GM23338 (cell line): ENCODE results near the gene OCA2. TPM values are rescaled to one million over a fixed set of nuclear protein-coding genes. Genes with fewer than 3 reads are reported as not detected.

Experiments
- ATAC-seq: fragments of 200-7000 bp; cut with Tn5 transposase; 3 replicates; pipeline ENCODE4 v1.9.1; 2020
- DNase-seq: peaks from one replicate; pipeline ENCODE4 v3.0.0-alpha.2; 2015; ENCODE audit warnings: low spot score
- H2AFZ ChIP-seq: fragments of 200-600 bp; sonication (generic); 2 replicates; pipeline ENCODE4 v1.8.0; 2016; ENCODE audit warnings: antibody characterized with exemption, mild to moderate bottlenecking, moderate library complexity
- H3F3A ChIP-seq: fragments of 200-600 bp; sonication (generic); replicated peaks from 2 replicates; pipeline ENCODE4 v1.8.0; 2017; ENCODE audit warnings: antibody characterized with exemption, mixed run types, low read depth
- H3K27ac ChIP-seq: fragments of 200-600 bp; sonication (generic); 2 replicates; pipeline ENCODE4 v1.6.1; 2016; ENCODE audit warnings: low read depth
- H3K27me3 ChIP-seq: fragments of 200-600 bp; sonication (generic); 2 replicates; pipeline ENCODE4 v1.8.0; 2016; ENCODE audit warnings: mild to moderate bottlenecking, mixed run types, moderate library complexity; ENCODE audit not compliant: insufficient read depth
- H3K36me3 ChIP-seq: fragments of 200-600 bp; sonication (generic); 2 replicates; pipeline ENCODE4 v1.8.0; 2016; ENCODE audit warnings: mild to moderate bottlenecking; ENCODE audit not compliant: insufficient read depth
- H3K4me1 ChIP-seq: fragments of 200-600 bp; sonication (generic); 2 replicates; pipeline ENCODE4 v1.8.0; 2016; ENCODE audit warnings: mild to moderate bottlenecking, moderate library complexity; ENCODE audit not compliant: insufficient read depth
- H3K4me2 ChIP-seq: fragments of 200-600 bp; sonication (generic); 2 replicates; pipeline ENCODE4 v1.7.1; 2017; ENCODE audit warnings: mixed run types
- H3K4me3 ChIP-seq: fragments of 200-600 bp; sonication (generic); 2 replicates; pipeline ENCODE4 v1.6.1; 2016; ENCODE audit warnings: mixed run types
- H3K79me2 ChIP-seq: fragments of 200-600 bp; sonication (generic); replicated peaks from 2 replicates; pipeline ENCODE4 v1.8.0; 2017; ENCODE audit warnings: mild to moderate bottlenecking; ENCODE audit not compliant: insufficient read depth
- H3K9me2 ChIP-seq: fragments of 200-600 bp; sonication (generic); 2 replicates; pipeline ENCODE4 v1.8.0; 2017; ENCODE audit not compliant: insufficient read depth
- H4K20me1 ChIP-seq: fragments of 200-600 bp; sonication (generic); replicated peaks from 2 replicates; pipeline ENCODE4 v1.8.0; 2017; ENCODE audit warnings: mild to moderate bottlenecking; ENCODE audit not compliant: insufficient read depth
- H3K27ac Mint-ChIP-seq: 2 replicates; pipeline ENCODE4 v1.8.0; 2020; ENCODE audit warnings: inconsistent platforms, mild to moderate bottlenecking, moderate library complexity, mixed read lengths
- H3K27me3 Mint-ChIP-seq: 3 replicates; pipeline ENCODE4 v1.8.0; 2022; ENCODE audit warnings: low read depth, mild to moderate bottlenecking, moderate library complexity, mixed read lengths, inconsistent platforms; ENCODE audit not compliant: insufficient read depth, poor library complexity
- H3K36me3 Mint-ChIP-seq: 3 replicates; pipeline ENCODE4 v1.8.0; 2021; ENCODE audit warnings: low read depth, mild to moderate bottlenecking, inconsistent platforms, moderate library complexity, mixed read lengths
- H3K4me1 Mint-ChIP-seq: 3 replicates; pipeline ENCODE4 v1.8.0; 2020; ENCODE audit warnings: mild to moderate bottlenecking, inconsistent platforms, mixed read lengths
- H3K4me3 Mint-ChIP-seq: 3 replicates; pipeline ENCODE4 v1.8.0; 2021; ENCODE audit warnings: moderate library complexity, mild to moderate bottlenecking, inconsistent platforms, mixed read lengths
- H3K9me3 Mint-ChIP-seq: 3 replicates; pipeline ENCODE4 v1.8.0; 2020; ENCODE audit warnings: moderate library complexity, mild to moderate bottlenecking, inconsistent platforms, mixed read lengths
- CREB1 ChIP-seq: fragments of 250-450 bp; sonication (Bioruptor Pico); IDR thresholded peaks from 2 replicates; pipeline ENCODE4 v1.5.0; 2020; ENCODE audit warnings: low read depth, mild to moderate bottlenecking, moderate library complexity
- EZH2phosphoT487 ChIP-seq: fragments of 200-600 bp; sonication (generic); IDR thresholded peaks from one replicate; pipeline ENCODE4 v1.8.1; 2018; ENCODE audit warnings: antibody characterized with exemption; ENCODE audit not compliant: unreplicated experiment
- JUNB ChIP-seq: IDR thresholded peaks from one replicate; pipeline ENCODE4 v1.6.1; 2016; ENCODE audit warnings: antibody characterized with exemption; ENCODE audit not compliant: unreplicated experiment
- NANOG ChIP-seq: IDR thresholded peaks from 2 replicates; pipeline ENCODE4 v1.6.1; 2016; ENCODE audit warnings: antibody characterized with exemption, borderline replicate concordance
- ZNF114 ChIP-seq: fragments of 250-450 bp; sonication (Bioruptor Pico); IDR thresholded peaks from 2 replicates; pipeline ENCODE4 v1.5.0; 2020; ENCODE audit warnings: mild to moderate bottlenecking, moderate library complexity
- ZNF462 ChIP-seq: fragments of 250-450 bp; sonication (Bioruptor Pico); IDR thresholded peaks from 2 replicates; pipeline ENCODE4 v1.5.0; 2020; ENCODE audit warnings: mild to moderate bottlenecking, moderate library complexity
- polyA plus RNA-seq: library from polyadenylated mRNA; unstranded; fragments of >200 nt; fragmentation: Nextera tagmentation; extraction: Ambion mirVana; gene quantifications from 2 replicates; pipeline ENCODE4 v1.2.1, GENCODE V29; 2016
- total RNA-seq: library from RNA; depleted of rRNA; stranded (reverse); fragments of >200 nt; shearing (Covaris generic); gene quantifications from 2 replicates; pipeline ENCODE4 v1.2.3, GENCODE V29; 2014
- TF ChIP-seq, protein P1 (sequence below), 2 experiments: fragments of 200-600 bp in 1 of 2; sonication (generic) in 1 of 2; conservative IDR thresholded peaks; 2 replicates each; pipeline versions ENCODE4 v1.5.1 to v1.6.1; 2016 to 2017; ENCODE audit warnings: antibody characterized with exemption in 2 of 2, low read depth in 2 of 2, mild to moderate bottlenecking in 2 of 2, moderate library complexity in 1 of 2

The OCA2 gene
- total and polyA plus RNA-seq, 2 experiments from 2014 or later = 0.40 to 0.69 TPM

- TF ChIP-seq ZNF462 (CRISPR knock-in tag) (no peak), EZH2phosphoT487 (no peak), CREB1 (CRISPR knock-in tag) (no peak), JUNB (no peak)
- TF ChIP-seq, protein P1, sequence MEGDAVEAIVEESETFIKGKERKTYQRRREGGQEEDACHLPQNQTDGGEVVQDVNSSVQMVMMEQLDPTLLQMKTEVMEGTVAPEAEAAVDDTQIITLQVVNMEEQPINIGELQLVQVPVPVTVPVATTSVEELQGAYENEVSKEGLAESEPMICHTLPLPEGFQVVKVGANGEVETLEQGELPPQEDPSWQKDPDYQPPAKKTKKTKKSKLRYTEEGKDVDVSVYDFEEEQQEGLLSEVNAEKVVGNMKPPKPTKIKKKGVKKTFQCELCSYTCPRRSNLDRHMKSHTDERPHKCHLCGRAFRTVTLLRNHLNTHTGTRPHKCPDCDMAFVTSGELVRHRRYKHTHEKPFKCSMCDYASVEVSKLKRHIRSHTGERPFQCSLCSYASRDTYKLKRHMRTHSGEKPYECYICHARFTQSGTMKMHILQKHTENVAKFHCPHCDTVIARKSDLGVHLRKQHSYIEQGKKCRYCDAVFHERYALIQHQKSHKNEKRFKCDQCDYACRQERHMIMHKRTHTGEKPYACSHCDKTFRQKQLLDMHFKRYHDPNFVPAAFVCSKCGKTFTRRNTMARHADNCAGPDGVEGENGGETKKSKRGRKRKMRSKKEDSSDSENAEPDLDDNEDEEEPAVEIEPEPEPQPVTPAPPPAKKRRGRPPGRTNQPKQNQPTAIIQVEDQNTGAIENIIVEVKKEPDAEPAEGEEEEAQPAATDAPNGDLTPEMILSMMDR (conservative IDR thresholded peaks at IDR 0.05; ENCODE audit: low read depth in 2 of 2) = no peak
Measured at GRCh38 chr15:28118531-28118930, 19.4 kb upstream of the OCA2 start (continued).

DNA sequence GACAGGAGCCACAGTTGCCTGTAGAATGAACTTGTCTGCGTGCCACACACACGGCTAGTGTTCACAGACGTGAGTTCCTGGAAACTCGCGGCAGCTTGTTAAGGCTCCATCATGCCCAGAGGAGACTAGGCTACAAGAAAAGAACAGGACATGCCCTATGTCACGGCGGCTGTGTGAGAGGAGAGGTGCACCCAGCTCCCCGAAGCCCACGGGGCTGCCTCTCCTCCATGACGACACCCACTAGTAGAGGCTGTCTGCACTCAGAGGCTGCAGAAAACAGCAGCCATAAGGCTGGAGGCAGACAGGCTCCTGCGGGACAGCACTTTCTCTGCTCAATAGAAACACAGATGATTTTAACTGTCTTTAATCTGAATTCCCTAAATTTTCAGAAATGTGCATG lies 19.0 kb upstream of the OCA2 start:
- Histone ChIP-seq H3K4me3 (no peak overlapping the region), H3K36me3 (peaks cover 8% of the 10 kb centered on the region; the same call in 1 of the 2 replicates), H3F3A (no peaks in the 10 kb centered on the region), H4K20me1 (no peaks in the 10 kb centered on the region; the same call in 1 of the 2 replicates), H3K27ac (no peak overlapping the region), H3K4me1 (no peaks in the 10 kb centered on the region), H3K27me3 (no peaks in the 10 kb centered on the region), H3K79me2 (no peaks in the 10 kb centered on the region), H2AFZ (no peak overlapping the region), H3K4me2 (no peak overlapping the region), H3K9me2 (no peaks in the 10 kb centered on the region)
- H3K4me3 Mint-ChIP-seq = no peak overlapping the region
- DNase-seq (no peak), ATAC-seq (no peak)
- H3K9me3 Mint-ChIP-seq = no peaks in the 10 kb centered on the region
- peaks cover 75% of the 10 kb centered on the region for H3K36me3 Mint-ChIP-seq
- H3K27ac Mint-ChIP-seq = no peak overlapping the region; the same call in 1 of the 2 replicates
- no peaks in the 10 kb centered on the region for H3K4me1 Mint-ChIP-seq
- H3K27me3 Mint-ChIP-seq = peaks cover 9% of the 10 kb centered on the region
- TF ChIP-seq ZNF462 (CRISPR knock-in tag) (no peak), ZNF114 (CRISPR knock-in tag) (no peak), NANOG (no peak), EZH2phosphoT487 (no peak)
